Neural progenitor cell (in vitro differentiated cells): ENCODE data around the gene RNF217. TPM values are rescaled to one million over a fixed set of nuclear protein-coding genes. Genes with fewer than 3 reads are reported as not detected.

Source experiments
- DNase-seq: peaks from one replicate; pipeline ENCODE4 v3.0.0-alpha.2; 2016; ENCODE audit warnings: low spot score
- H2AFZ ChIP-seq: fragments of 200-600 bp; sonication (generic); replicated peaks from 2 replicates; pipeline ENCODE4 v1.6.1; 2016; ENCODE audit warnings: antibody characterized with exemption
- H3F3A ChIP-seq: fragments of 200-600 bp; sonication (generic); 2 replicates; pipeline ENCODE4 v1.6.1; 2016; ENCODE audit warnings: antibody characterized with exemption, low read depth
- H3K27ac ChIP-seq: fragments of 200-600 bp; sonication (generic); 2 replicates; pipeline ENCODE4 v1.5.1; 2016; ENCODE audit warnings: mild to moderate bottlenecking
- H3K27me3 ChIP-seq: fragments of 200-600 bp; sonication (generic); 2 replicates; pipeline ENCODE4 v1.6.1; 2016; ENCODE audit warnings: mild to moderate bottlenecking, moderate library complexity
- H3K36me3 ChIP-seq: fragments of 200-600 bp; sonication (generic); 2 replicates; pipeline ENCODE4 v1.5.1; 2016
- H3K4me1 ChIP-seq: fragments of 200-600 bp; sonication (generic); 2 replicates; pipeline ENCODE4 v1.6.1; 2016; ENCODE audit warnings: mixed run types
- H3K4me2 ChIP-seq: fragments of 200-600 bp; sonication (generic); 2 replicates; pipeline ENCODE4 v1.6.1; 2016
- H3K4me3 ChIP-seq: fragments of 200-600 bp; sonication (generic); 2 replicates; pipeline ENCODE4 v1.5.1; 2016
- H3K79me2 ChIP-seq: fragments of 200-600 bp; sonication (generic); 2 replicates; pipeline ENCODE4 v1.6.1; 2016; ENCODE audit warnings: low read depth
- H3K9ac ChIP-seq: fragments of 200-600 bp; sonication (generic); 2 replicates; pipeline ENCODE4 v1.6.1; 2016
- H3K9me3 ChIP-seq: fragments of 200-600 bp; sonication (generic); 2 replicates; pipeline ENCODE4 v1.5.1; 2016; ENCODE audit warnings: low read depth
- H4K20me1 ChIP-seq: fragments of 200-600 bp; sonication (generic); 2 replicates; pipeline ENCODE4 v1.6.1; 2016; ENCODE audit warnings: low read depth
- H3K27ac Mint-ChIP-seq: 3 replicates; pipeline ENCODE4 v1.8.0; 2021; ENCODE audit warnings: mixed read lengths
- H3K27me3 Mint-ChIP-seq: 2 replicates; pipeline ENCODE4 v1.8.0; 2022; ENCODE audit warnings: low read depth, mild to moderate bottlenecking, inconsistent platforms, moderate library complexity, mixed read lengths; ENCODE audit not compliant: insufficient read depth
- H3K36me3 Mint-ChIP-seq: 3 replicates; pipeline ENCODE4 v1.8.0; 2021; ENCODE audit warnings: mixed read lengths
- H3K4me1 Mint-ChIP-seq: 3 replicates; pipeline ENCODE4 v1.8.0; 2021; ENCODE audit warnings: mixed read lengths
- H3K4me3 Mint-ChIP-seq: 3 replicates; pipeline ENCODE4 v1.8.0; 2021; ENCODE audit warnings: mild to moderate bottlenecking, moderate library complexity, mixed read lengths
- H3K9me3 Mint-ChIP-seq: 3 replicates; pipeline ENCODE4 v1.8.0; 2020; ENCODE audit warnings: mixed read lengths
- EZH2 ChIP-seq: fragments of 200-600 bp; sonication (generic); IDR thresholded peaks from 2 replicates; pipeline ENCODE4 v1.6.1; 2017; ENCODE audit warnings: antibody characterized with exemption, mild to moderate bottlenecking, moderate library complexity
- EZH2phosphoT487 ChIP-seq: fragments of 200-600 bp; sonication (generic); IDR thresholded peaks from 2 replicates; pipeline ENCODE4 v1.6.1; 2017; ENCODE audit warnings: antibody characterized with exemption
- total RNA-seq: library from RNA; depleted of rRNA; stranded (reverse); fragments of >200 nt; gene quantifications from 2 replicates; pipeline ENCODE4 v1.2.3, GENCODE V29; 2015; ENCODE audit warnings: low replicate concordance
- TF ChIP-seq, protein P1 (sequence below): fragments of 200-600 bp; sonication (generic); IDR thresholded peaks from 2 replicates; pipeline ENCODE4 v1.5.1; 2017; ENCODE audit warnings: antibody characterized with exemption, mild to moderate bottlenecking

The RNF217 gene
- total RNA-seq, 1 donor from 2014 or later, result 24.1 TPM

GRCh38 chr6:125121894-125122293 lies 159.7 kb downstream of the RNF217 start:
- Histone ChIP-seq H3K4me1 (peaks cover 10% of the 10 kb centered on the region), H3K4me3 (no peak overlapping the region), H3K4me2 (no peak overlapping the region), H3K27me3 (no peaks in the 10 kb centered on the region), H3K9me3 (no peaks in the 10 kb centered on the region), H3K27ac (no peak overlapping the region), H3K79me2 (no peaks in the 10 kb centered on the region), H3K36me3 (no peaks in the 10 kb centered on the region), H2AFZ (no peak overlapping the region), H3F3A (no peaks in the 10 kb centered on the region), H4K20me1 (no peaks in the 10 kb centered on the region), H3K9ac (no peak overlapping the region)
- Mint-ChIP-seq H3K9me3 (peaks cover 9% of the 10 kb centered on the region), H3K27me3 (no peaks in the 10 kb centered on the region), H3K4me1 (peaks cover 3% of the 10 kb centered on the region), H3K4me3 (no peak overlapping the region), H3K27ac (no peak overlapping the region), H3K36me3 (peaks cover 1% of the 10 kb centered on the region)
- TF ChIP-seq, protein P1, sequence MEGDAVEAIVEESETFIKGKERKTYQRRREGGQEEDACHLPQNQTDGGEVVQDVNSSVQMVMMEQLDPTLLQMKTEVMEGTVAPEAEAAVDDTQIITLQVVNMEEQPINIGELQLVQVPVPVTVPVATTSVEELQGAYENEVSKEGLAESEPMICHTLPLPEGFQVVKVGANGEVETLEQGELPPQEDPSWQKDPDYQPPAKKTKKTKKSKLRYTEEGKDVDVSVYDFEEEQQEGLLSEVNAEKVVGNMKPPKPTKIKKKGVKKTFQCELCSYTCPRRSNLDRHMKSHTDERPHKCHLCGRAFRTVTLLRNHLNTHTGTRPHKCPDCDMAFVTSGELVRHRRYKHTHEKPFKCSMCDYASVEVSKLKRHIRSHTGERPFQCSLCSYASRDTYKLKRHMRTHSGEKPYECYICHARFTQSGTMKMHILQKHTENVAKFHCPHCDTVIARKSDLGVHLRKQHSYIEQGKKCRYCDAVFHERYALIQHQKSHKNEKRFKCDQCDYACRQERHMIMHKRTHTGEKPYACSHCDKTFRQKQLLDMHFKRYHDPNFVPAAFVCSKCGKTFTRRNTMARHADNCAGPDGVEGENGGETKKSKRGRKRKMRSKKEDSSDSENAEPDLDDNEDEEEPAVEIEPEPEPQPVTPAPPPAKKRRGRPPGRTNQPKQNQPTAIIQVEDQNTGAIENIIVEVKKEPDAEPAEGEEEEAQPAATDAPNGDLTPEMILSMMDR, result no peak
- DNase-seq, result no peak

DNA sequence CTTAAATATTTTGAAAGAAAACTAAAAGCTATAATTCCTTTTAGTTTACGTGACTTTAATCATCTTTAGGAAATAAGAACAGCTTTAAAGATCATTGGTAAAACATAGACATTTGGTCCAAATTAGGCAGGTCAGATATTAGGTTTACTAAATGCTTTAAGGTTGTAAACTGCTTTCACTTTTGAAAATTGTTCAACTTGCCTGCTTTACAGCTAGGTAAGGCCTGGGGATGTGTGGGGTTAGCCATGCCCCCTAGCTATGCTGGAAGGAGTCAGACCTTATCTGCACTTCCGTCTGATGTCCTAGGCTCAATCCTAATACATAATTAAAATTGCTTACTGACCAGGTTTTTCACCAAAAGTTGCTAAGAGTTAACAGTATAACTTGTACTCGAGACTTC lies 160.8 kb downstream of the RNF217 start:
- no peaks in the 10 kb centered on the region for H3F3A ChIP-seq
- Mint-ChIP-seq H3K27me3 (no peaks in the 10 kb centered on the region), H3K9me3 (peaks cover 9% of the 10 kb centered on the region), H3K27ac (no peak overlapping the region), H3K36me3 (peaks cover 1% of the 10 kb centered on the region), H3K4me3 (no peak overlapping the region), H3K4me1 (peaks cover 3% of the 10 kb centered on the region)
- H2AFZ ChIP-seq, result no peak overlapping the region
- no peak overlapping the region for H3K9ac ChIP-seq
- TF ChIP-seq EZH2phosphoT487 (no peak), EZH2 (no peak)
- TF ChIP-seq, protein P1, result no peak
- DNase-seq, result no peak
- peaks cover 10% of the 10 kb centered on the region for H3K4me1 ChIP-seq
- H3K4me3 ChIP-seq, result no peak overlapping the region
- no peak overlapping the region for H3K27ac ChIP-seq
- H3K79me2 ChIP-seq, result no peaks in the 10 kb centered on the region
- H3K9me3 ChIP-seq, result no peaks in the 10 kb centered on the region
- no peaks in the 10 kb centered on the region for H3K36me3 ChIP-seq
- H3K27me3 ChIP-seq, result no peaks in the 10 kb centered on the region
- H3K4me2 ChIP-seq, result no peak overlapping the region
- no peaks in the 10 kb centered on the region for H4K20me1 ChIP-seq

DNA sequence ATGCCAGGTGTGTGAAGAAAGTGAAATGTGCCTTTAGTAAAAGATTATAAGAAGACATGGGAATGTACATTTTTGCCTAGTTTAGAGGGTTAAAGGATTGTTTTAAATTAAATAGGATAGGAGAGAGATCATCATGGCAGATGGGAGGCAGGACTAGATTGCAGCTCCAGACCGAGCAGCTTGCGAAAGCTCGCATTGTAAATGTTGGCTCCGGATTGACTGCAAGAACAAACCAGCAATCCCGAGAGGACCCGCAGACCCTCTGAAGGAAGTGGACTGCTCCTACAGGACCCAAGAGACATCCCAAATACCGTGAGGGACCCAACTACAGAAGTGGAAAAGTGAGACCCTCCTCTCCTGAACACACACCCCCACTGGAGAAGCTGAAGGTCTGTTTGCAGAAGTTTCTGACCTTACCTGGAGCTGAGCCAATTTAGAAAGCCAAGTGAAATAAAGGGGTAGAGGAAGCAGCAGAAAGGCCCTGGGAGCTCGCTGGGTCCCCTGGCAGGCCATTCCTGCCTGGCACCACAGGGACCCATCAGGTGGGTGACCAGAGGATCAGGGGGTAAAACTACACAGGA lies 161.3 kb downstream of the RNF217 start:
- Mint-ChIP-seq H3K27ac (no peak overlapping the region), H3K9me3 (peaks cover 9% of the 10 kb centered on the region), H3K4me3 (no peak overlapping the region), H3K4me1 (peaks cover 3% of the 10 kb centered on the region), H3K36me3 (peaks cover 1% of the 10 kb centered on the region), H3K27me3 (no peaks in the 10 kb centered on the region)
- Histone ChIP-seq H3K9me3 (no peaks in the 10 kb centered on the region), H3K4me2 (no peak overlapping the region), H3K4me1 (peaks cover 10% of the 10 kb centered on the region), H3K9ac (no peak overlapping the region), H3K27me3 (no peaks in the 10 kb centered on the region), H3K4me3 (no peak overlapping the region), H3K79me2 (no peaks in the 10 kb centered on the region), H3K36me3 (no peaks in the 10 kb centered on the region), H4K20me1 (no peaks in the 10 kb centered on the region), H3K27ac (no peak overlapping the region), H2AFZ (peak overlapping the region; percentile 47), H3F3A (no peaks in the 10 kb centered on the region)
- no peak for DNase-seq
- TF ChIP-seq EZH2, result no peak
- no peak for TF ChIP-seq EZH2phosphoT487
- TF ChIP-seq, protein P1, result no peak
